Measurements from ENCODE around the gene ENTR1.

The ENTR1 gene

GRCh38 chr9:136378170-136379002, 32.0 kb downstream of the ENTR1 start:
- ChIA-PET POLR2A (no interaction called here), CTCF (interaction anchor here (1.0 to 1.8 kb wide), 2 partner anchors 9 to 14 kb away, joined by 3 to 4 read pairs; partner anchors contain the start of gene DNLZ)
- no peak for DNase-seq (ENCODE audit: extremely low spot score)
- TF ChIP-seq, protein P1, sequence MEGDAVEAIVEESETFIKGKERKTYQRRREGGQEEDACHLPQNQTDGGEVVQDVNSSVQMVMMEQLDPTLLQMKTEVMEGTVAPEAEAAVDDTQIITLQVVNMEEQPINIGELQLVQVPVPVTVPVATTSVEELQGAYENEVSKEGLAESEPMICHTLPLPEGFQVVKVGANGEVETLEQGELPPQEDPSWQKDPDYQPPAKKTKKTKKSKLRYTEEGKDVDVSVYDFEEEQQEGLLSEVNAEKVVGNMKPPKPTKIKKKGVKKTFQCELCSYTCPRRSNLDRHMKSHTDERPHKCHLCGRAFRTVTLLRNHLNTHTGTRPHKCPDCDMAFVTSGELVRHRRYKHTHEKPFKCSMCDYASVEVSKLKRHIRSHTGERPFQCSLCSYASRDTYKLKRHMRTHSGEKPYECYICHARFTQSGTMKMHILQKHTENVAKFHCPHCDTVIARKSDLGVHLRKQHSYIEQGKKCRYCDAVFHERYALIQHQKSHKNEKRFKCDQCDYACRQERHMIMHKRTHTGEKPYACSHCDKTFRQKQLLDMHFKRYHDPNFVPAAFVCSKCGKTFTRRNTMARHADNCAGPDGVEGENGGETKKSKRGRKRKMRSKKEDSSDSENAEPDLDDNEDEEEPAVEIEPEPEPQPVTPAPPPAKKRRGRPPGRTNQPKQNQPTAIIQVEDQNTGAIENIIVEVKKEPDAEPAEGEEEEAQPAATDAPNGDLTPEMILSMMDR (IDR thresholded peaks at IDR 0.05; ENCODE audit: control extremely low read depth, extremely low read depth, low read depth, missing control alignments) = no peak

- POLR2A ChIA-PET = no interaction called here
- CTCF ChIA-PET = interaction anchor here (1.8 kb wide), 1 partner anchor 10 kb away, joined by 4 read pairs; no protein-coding TSS in a partner anchor
- TF ChIP-seq, protein P1 (IDR thresholded peaks at IDR 0.05; ENCODE audit: control extremely low read depth, extremely low read depth, low read depth, missing control alignments) = no peak
- DNase-seq (ENCODE audit: extremely low spot score) = no peak
Measured at GRCh38 chr9:136377341-136378169, 32.9 kb downstream of the ENTR1 start.

- no peak for DNase-seq (ENCODE audit: extremely low spot score)
- TF ChIP-seq, protein P1 (IDR thresholded peaks at IDR 0.05; ENCODE audit: control extremely low read depth, extremely low read depth, low read depth, missing control alignments) = no peak
- CTCF ChIA-PET = interaction anchor here (5.4 kb wide), 1 partner anchor 14 kb away, joined by 39 read pairs; the partner anchor contains the start of gene DNLZ
- POLR2A ChIA-PET = no interaction called here
Measured at GRCh38 chr9:136376457-136376856, 34.0 kb downstream of the ENTR1 start.

DNA sequence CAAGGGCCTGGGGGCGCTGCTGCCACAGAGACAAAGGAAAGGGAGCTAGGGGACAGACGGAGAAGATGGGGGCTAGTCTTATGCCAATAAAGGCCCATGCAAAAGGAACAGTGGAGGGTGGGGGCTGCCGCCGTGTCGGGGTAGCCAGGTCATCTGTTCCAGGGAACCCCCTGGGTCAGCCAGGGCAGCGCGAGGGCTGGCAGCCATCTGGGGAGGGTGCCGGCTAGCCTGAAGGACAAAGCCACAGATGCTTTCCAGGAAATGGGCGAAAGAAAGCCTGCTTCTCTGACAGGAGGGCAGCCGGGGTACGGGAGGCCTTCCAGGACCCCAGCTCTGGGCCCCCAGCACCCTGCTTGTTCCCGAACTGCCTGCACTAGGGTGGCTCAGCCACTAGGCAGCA, 35.3 kb downstream of the ENTR1 start:
- CTCF ChIA-PET = interaction anchor here (0.9 to 5.4 kb wide), 2 partner anchors 12 to 36 kb away, joined by 3 to 39 read pairs; partner anchors contain the start of gene DNLZ
- TF ChIP-seq, protein P1 (IDR thresholded peaks at IDR 0.05; ENCODE audit: control extremely low read depth, extremely low read depth, low read depth, missing control alignments) = no peak
- POLR2A ChIA-PET = no interaction called here
- DNase-seq (ENCODE audit: extremely low spot score) = no peak

- ChIA-PET CTCF (interaction anchor here (0.9 to 5.4 kb wide), 4 partner anchors 11 to 35 kb away, joined by 3 to 39 read pairs (median 3); partner anchors contain the start of gene DNLZ), POLR2A (no interaction called here)
- TF ChIP-seq, protein P1 (IDR thresholded peaks at IDR 0.05; ENCODE audit: control extremely low read depth, extremely low read depth, low read depth, missing control alignments) = no peak
- DNase-seq (ENCODE audit: extremely low spot score) = no peak
Measured at GRCh38 chr9:136374183-136374575, 36.2 kb downstream of the ENTR1 start.
